Sigmoid colon (tissue), 4 donors: ENCODE results near the gene MB.

ENCODE experiments used
- CTCF ChIP-seq, 4 experiments: fragments of 450-650 bp in 3 of 4; fragments of 200-600 bp in 1 of 4; IDR thresholded peaks; one replicate each; pipeline ENCODE4 v1.5.1; 2016 to 2019; ENCODE audit warnings: antibody characterized with exemption in 4 of 4, mild to moderate bottlenecking in 3 of 4, moderate library complexity in 2 of 4
- POLR2A ChIP-seq, 2 donors: fragments of 450-650 bp; IDR thresholded peaks; one replicate each; pipeline ENCODE4 v1.6.1; 2016; ENCODE audit warnings: antibody characterized with exemption in 2 of 2, mild to moderate bottlenecking in 2 of 2, moderate library complexity in 2 of 2
- POLR2AphosphoS5 ChIP-seq, 4 donors: sonication (generic); formaldehyde crosslinking; IDR thresholded peaks; one replicate each; pipeline ENCODE4 v1.6.1; 2017; ENCODE audit warnings: antibody characterized with exemption in 4 of 4

GRCh38 chr22:35621451-35621850 lies 4.3 kb upstream of the MB start:
- TF ChIP-seq CTCF (IDR thresholded peaks at IDR 0.05) (no peak), POLR2A (IDR thresholded peaks at IDR 0.05) (no peak), POLR2AphosphoS5 (IDR thresholded peaks at IDR 0.05) (no peak)
